AG09319 (cell line): Measurements from ENCODE around the gene ZNF732.
"Not testable (repeated sequence)": the region's sequence is repeated elsewhere in the genome, so short reads cannot be mapped to it uniquely, and the experiment has no call there.

Source experiments
- DNase-seq: peaks from one replicate; pipeline ENCODE4 v3.0.0-alpha.2; 2010; ENCODE audit warnings: low read depth; ENCODE audit errors: extremely low read depth
- TF ChIP-seq, protein P1 (sequence below): IDR thresholded peaks from 2 replicates; pipeline ENCODE4 v1.5.1; 2011; ENCODE audit warnings: low read depth, mild to moderate bottlenecking, inconsistent platforms, low read length, moderate library complexity

ZNF732 gene

GRCh38 chr4:252065-252601, 53.1 kb downstream of the ZNF732 start:
- DNase-seq, result no peak
- TF ChIP-seq, protein P1, sequence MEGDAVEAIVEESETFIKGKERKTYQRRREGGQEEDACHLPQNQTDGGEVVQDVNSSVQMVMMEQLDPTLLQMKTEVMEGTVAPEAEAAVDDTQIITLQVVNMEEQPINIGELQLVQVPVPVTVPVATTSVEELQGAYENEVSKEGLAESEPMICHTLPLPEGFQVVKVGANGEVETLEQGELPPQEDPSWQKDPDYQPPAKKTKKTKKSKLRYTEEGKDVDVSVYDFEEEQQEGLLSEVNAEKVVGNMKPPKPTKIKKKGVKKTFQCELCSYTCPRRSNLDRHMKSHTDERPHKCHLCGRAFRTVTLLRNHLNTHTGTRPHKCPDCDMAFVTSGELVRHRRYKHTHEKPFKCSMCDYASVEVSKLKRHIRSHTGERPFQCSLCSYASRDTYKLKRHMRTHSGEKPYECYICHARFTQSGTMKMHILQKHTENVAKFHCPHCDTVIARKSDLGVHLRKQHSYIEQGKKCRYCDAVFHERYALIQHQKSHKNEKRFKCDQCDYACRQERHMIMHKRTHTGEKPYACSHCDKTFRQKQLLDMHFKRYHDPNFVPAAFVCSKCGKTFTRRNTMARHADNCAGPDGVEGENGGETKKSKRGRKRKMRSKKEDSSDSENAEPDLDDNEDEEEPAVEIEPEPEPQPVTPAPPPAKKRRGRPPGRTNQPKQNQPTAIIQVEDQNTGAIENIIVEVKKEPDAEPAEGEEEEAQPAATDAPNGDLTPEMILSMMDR, result no peak

DNA sequence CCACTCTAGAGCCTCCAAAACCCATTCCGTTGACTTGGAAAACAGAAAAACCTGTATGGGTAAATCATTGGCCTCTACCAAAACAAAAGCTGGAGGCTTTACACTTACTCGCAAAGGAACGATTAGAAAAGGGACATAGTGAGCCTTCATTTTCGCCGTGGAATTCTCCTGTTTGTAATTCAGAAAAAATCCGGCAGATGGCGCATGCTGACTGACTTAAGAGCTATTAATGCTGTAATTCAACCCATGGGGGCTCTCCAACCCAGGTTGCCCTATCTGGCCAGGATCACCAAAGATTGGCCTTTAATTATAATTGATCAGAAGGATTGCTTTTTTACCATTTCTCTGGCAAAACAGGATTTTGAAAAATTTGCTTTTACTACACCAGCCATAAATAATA, 60.8 kb downstream of the ZNF732 start:
- TF ChIP-seq, protein P1, result no peak
- no peak for DNase-seq

- TF ChIP-seq, protein P1, result no peak
- DNase-seq, result no peak
Observed at GRCh38 chr4:243426-243825, 61.8 kb downstream of the ZNF732 start.

GRCh38 chr4:242121-242848, 63.0 kb downstream of the ZNF732 start:
- DNase-seq, result no peak

GRCh38 chr4:241411-241810, 63.9 kb downstream of the ZNF732 start:
- DNase-seq, result not testable (repeated sequence)

More at GRCh38 chr4:242121-242848, 63.0 kb downstream of the ZNF732 start:
- TF ChIP-seq, protein P1, result peak; percentile 7

DNA sequence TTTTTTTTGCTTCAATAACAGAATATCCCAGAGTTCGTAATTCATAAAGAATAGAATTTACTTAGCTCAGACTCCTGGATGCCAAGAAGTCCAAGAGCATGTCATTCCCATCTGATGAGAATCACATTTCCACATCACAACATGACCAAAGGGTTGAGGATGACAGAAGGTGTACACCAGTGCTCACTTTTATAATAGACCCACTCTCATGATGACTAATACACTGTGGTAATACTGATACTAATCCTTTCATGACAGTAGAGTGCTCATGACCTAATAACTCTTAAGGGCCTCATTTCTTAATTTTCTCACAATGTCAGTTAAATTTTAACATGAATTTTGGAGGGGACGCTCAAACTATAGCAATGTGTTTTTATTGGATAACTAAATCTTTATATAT, 69.2 kb downstream of the ZNF732 start:
- TF ChIP-seq, protein P1, result no peak
- DNase-seq, result no peak

DNA sequence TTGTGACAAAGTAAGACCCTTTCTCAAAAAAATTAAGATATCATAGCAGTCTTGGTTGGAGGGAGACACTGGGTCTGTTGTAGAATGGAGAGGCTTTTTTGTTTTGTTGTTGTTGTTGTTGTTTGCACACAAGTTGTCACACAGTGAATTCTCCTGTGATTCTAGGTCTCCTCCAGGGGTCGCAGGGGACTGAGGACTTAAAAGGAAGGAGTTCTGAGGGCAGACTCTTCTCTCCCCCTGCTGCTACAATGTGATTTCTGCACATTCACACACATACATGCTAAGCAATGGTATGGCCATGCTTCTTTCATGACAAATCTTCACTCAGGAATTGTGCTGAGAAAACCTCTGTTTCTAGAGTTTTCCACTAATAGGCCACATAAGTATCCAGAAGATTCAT, 71.1 kb downstream of the ZNF732 start:
- no peak for DNase-seq
- TF ChIP-seq, protein P1, result no peak
